CD4-positive, alpha-beta T cell treated with Interleukin-6 for 4 hours (primary cell): ENCODE results near the gene SCMH1.
A peak's percentile ranks its signal among the peaks of the same experiment; 100 is the strongest.

Source experiments
- DNase-seq: peaks from one replicate; pipeline ENCODE4 v3.0.0-alpha.2; 2020; ENCODE audit warnings: mixed read lengths

The SCMH1 gene

DNA sequence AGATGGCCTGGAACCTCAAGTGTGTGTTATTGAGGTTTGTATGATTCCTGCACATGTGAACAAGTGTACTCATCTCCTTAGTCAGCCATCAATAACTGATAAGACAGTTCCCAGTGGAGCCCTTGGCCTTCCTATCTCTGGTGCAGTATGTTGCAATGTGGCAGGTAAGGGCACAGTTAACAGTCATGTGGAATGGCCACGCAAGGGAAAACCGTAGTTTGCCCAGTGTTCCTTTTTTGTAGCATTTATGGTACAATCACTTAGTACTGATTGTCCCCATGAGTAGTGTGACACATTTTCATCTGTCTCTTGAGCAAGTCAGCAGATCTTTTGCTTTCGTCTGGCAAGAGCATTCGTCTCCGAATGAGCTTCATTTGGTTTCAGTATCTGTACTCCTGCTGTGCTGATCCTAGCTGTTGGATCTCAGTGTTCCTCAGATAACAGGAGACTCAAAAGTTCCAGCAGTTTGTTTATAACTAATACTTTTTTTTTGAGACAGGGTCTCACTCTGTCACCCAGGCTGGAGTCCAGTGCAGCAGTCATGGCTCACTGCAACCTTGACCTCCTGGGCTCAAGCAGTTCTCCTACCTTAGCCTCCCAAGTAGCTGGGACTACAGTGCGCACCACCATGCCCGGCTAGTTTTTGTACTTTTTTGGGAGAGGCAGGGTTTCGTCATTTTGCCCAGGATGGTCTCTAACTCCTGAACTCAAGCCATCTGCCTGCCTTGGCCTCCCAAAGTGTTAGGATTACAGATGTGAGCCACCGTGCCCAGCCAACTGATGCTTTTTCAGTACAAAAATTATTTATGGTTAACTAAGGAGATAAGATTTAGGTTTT, 254.4 kb downstream of the SCMH1 start:
- no peak for DNase-seq

DNA sequence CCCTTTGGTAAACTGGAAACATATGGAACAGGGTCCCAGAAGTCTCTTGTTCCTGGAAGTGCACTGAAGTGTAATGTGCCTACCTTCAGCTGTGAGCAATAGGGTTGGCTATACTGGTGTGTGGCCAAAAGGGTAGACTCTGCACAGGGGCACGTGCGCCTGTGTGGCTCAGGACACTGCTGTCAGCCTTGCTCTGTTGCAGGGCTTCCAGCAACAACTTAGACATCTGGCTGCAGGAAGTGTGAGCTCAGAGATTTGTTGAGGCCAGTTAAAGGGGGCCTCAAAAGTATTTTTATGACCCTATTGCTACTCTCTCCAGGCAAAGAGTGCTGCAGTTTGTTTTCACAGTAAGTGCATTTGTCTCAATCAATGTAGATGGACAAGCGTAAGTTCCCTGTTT, 255.2 kb downstream of the SCMH1 start:
- no peak for DNase-seq

- no peak for DNase-seq
Measured at GRCh38 chr1:40986328-40986783, 255.8 kb downstream of the SCMH1 start.

- DNase-seq, result no peak
Measured at GRCh38 chr1:40985875-40986274, 256.2 kb downstream of the SCMH1 start.

DNA sequence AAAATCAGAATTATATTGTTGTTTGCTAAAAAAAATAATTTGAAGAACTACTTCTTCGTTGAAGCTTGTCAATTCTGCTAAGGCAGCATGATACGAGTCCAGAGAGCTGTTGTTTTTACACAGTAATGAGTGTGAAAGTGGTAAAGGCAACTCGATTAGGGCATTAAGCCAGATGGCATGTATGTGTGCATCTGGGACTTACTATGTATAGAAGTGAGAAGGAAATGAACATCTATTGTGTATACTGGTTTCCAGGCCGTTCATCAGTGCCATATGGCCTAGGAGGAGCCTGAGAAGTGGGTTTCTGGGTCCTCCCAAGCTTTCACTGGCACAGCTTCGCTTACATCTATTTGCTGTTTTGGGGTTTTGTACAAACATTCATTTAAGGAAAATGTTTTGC, 256.9 kb downstream of the SCMH1 start:
- no peak for DNase-seq

DNA sequence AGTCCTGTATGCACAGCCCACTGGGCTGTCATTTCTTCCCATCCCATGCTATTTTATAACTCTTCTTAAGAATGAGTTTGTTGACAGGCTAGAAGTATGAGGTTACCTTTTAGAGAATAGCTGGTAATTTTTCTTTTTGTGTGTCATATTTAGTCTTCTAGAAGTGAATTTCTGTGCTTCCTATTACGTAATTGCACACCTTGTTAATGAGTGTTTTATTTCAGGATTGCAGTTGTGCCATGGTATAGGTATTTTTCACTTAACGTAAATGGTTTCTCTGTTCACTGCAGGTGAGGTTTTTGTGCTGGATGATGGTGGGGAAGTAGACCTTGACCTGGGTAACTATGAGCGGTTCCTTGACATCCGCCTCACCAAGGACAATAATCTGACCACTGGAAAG, 257.6 kb downstream of the SCMH1 start:
- no peak for DNase-seq

GRCh38 chr1:40984066-40984465, 258.0 kb downstream of the SCMH1 start:
- DNase-seq, result no peak

- DNase-seq, result no peak
Measured at GRCh38 chr1:40983286-40983685, 258.8 kb downstream of the SCMH1 start.

GRCh38 chr1:40982721-40983120, 259.4 kb downstream of the SCMH1 start:
- DNase-seq, result no peak

DNA sequence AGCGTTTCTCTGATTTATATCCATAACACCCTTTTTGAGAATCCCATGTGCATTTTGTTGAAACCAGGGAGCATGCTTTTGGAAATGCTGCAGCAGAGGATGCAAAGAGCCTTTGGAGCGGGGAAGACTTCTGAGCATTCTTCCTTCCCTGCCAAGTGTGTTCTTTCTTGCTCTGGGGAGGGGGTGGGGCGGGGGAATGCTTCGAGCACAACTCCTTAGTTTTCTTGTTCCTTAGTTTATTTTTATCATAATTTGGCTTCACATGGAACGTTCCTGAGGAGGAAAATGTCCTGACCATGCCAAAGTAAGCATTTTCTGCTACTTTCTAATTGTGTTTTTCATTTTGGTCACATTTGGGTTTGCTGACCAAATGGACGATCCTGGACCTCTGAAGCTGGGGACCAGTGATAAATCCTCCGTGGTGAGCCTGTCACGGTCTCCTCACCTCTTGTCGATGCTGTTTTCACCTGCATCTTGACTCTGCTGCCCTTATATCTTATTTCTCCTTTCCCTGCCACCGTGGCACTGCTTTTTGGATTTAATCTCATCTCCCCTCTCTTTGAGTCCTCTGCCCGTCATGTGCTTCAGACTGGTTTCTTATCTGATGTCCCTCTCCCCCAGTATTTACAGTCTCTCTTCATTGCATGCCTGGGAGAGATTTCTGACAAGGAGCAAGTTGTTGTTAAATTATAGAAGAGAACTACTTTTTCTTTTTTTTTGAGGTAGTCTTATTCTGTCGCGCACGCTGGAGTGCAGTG, 260.2 kb downstream of the SCMH1 start:
- no peak for DNase-seq

GRCh38 chr1:40980453-40981121, 261.5 kb downstream of the SCMH1 start:
- DNase-seq, result peak; percentile 57

DNA sequence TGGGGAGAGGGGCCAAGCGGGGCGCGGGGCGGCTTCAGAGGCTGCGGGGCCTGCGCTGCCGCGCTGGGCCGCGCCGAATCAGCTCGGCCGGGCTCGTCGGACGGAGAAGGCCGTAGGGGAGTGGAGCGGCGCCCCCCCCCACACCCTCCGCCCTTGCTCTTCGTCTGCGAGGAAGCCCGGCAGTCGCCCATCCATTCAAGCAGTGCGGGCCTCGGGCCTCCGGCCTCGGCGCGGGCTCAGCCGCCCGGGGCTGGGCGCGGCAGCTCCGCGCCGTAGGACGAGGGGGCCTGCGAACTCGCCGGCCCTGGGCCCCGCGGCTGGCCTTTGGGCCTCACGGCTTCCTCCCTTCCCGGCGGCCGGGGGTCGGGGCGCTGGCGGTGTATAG, 262.0 kb downstream of the SCMH1 start:
- DNase-seq, result no peak

DNA sequence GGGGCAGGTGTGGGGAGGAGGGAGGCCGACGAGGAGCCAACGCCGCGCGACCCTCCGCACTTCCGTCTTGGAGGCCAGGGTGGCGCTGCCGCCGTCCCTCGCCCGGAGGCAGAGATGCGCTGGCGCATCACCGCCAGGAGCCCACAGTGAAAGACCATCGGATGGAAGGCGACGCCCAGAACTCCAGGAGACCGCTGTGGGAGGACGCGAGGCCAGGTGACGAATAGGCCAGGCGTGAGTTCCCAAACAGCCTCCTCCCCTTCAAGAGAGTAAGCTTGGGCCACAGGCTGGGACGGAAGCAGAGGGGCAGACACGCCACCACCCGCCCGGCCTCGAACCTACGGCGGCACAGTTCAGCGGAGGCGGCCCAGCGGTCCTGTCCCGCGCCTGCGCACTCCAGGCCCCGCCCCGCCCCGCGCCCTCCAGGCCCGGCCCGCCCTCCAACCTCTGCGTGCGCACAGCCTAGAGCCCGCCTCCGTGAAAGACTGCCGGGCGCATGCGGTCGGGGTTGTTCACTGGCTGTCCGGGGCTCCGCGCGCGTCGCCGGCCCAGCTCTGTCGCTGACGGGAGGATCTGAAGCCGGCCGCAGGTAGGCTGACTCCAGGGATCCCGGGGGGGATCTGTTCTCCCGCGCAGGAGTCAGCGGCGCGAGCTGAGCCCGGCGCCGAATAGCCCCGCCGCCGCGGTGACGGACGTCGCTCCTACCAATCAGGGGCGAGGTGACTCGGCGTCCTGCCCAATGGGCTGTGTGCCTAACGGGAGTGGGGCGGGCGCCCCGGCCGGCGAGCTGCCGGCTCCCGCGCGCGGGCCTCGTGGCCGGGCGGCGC, 262.7 kb downstream of the SCMH1 start, which contains the start of gene CTPS1:
CTPS1 (plus strand) TSS at position 456 of the 827 bp plus-strand sequence. CDS start 3,595 bp downstream, outside the sequence.
- DNase-seq, result peak; percentile 97

DNA sequence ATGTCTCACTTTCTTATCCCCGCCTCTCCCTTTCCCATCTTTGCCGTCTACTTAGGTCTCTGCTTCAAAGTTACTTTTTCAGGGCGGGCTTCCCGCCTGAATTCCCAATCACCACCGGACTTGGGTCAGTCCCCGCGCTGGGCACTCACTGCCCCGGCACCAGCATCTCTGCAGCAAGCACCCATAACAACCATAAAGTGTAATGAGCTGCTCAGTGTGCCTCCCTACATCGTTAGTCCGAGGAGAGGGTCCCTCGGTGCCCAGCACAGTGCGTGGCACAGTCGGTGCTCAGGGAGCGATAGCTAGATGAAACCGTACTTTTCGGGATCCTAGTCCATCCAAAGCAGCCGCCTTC, 263.2 kb downstream of the SCMH1 start:
- DNase-seq, result no peak

GRCh38 chr1:40977716-40978115, 264.4 kb downstream of the SCMH1 start:
- no peak for DNase-seq
